Endothelial cell of umbilical vein (primary cell): Measurements from ENCODE around the gene MTA1.

Experiments used
- EZH2 ChIP-seq: IDR thresholded peaks from 2 replicates; pipeline ENCODE4 v1.6.1; 2012; ENCODE audit warnings: borderline replicate concordance, low read depth, mild to moderate bottlenecking, moderate library complexity, low read length, inconsistent platforms; ENCODE audit not compliant: severe bottlenecking
- FOS ChIP-seq: IDR thresholded peaks from 2 replicates; pipeline ENCODE4 v1.6.1; 2011; ENCODE audit warnings: mild to moderate bottlenecking, low read length, moderate library complexity, borderline replicate concordance; ENCODE audit not compliant: insufficient read depth
- JUN ChIP-seq: IDR thresholded peaks from 2 replicates; pipeline ENCODE4 v1.6.1; 2011; ENCODE audit warnings: borderline replicate concordance, low read depth; ENCODE audit not compliant: insufficient read length, insufficient read depth
- POLR2A ChIP-seq: IDR thresholded peaks from 2 replicates; pipeline ENCODE4 v1.6.1; 2012; ENCODE audit warnings: low read depth, mild to moderate bottlenecking, control low read depth, low read length
- POLR2AphosphoS5 ChIP-seq: IDR thresholded peaks from 2 replicates; pipeline ENCODE4 v1.6.1; 2012; ENCODE audit warnings: low read depth, mild to moderate bottlenecking, control low read depth, low read length, moderate library complexity; ENCODE audit not compliant: insufficient read depth
- TF ChIP-seq, protein P1 (sequence below), 2 donors: IDR thresholded peaks; 1 replicate in 1 of 2; 2 replicates in 1 of 2; pipeline ENCODE4 v1.5.1; 2011; ENCODE audit warnings: low read length in 2 of 2, mild to moderate bottlenecking in 2 of 2, moderate library complexity in 2 of 2, control low read depth in 1 of 2, inconsistent platforms in 1 of 2, low read depth in 1 of 2; ENCODE audit not compliant: insufficient read depth in 1 of 2; ENCODE audit errors: extremely low read depth in 1 of 2
- TF ChIP-seq, protein P2 (sequence below): IDR thresholded peaks from 2 replicates; pipeline ENCODE4 v1.6.1; 2011; ENCODE audit not compliant: insufficient read depth, insufficient read length

DNA sequence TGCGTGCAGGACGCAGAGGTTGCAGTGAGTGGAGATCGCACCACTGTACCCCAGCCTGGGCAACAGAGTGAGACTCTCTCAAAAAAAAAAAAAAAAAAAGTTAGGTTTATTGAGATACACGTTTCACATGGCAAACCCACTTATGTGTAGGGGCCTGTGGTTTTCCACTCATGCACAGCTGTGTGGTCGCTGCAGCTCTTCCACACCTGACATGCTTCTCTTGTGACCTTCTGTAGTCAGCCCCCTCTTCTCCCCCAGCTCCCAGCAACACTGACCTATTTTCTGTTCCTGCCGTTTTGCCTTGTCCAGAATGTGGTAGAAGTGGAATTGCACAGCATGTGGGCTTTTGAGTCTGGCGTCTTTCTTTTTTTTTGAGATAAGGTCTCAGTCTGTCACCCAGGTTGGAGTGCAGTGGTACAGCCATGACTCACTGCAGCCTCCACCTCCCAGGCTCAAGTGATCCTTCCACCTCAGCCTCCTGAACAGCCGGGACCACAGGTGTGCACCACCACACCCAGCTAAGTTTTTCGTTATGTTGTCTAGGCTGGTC, 8.4 kb downstream of the MTA1 start:
- TF ChIP-seq POLR2A (no peak), JUN (no peak), EZH2 (no peak), FOS (no peak), POLR2AphosphoS5 (no peak)
- TF ChIP-seq, protein P1, sequence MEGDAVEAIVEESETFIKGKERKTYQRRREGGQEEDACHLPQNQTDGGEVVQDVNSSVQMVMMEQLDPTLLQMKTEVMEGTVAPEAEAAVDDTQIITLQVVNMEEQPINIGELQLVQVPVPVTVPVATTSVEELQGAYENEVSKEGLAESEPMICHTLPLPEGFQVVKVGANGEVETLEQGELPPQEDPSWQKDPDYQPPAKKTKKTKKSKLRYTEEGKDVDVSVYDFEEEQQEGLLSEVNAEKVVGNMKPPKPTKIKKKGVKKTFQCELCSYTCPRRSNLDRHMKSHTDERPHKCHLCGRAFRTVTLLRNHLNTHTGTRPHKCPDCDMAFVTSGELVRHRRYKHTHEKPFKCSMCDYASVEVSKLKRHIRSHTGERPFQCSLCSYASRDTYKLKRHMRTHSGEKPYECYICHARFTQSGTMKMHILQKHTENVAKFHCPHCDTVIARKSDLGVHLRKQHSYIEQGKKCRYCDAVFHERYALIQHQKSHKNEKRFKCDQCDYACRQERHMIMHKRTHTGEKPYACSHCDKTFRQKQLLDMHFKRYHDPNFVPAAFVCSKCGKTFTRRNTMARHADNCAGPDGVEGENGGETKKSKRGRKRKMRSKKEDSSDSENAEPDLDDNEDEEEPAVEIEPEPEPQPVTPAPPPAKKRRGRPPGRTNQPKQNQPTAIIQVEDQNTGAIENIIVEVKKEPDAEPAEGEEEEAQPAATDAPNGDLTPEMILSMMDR (IDR thresholded peaks at IDR 0.05; ENCODE audit: extremely low read depth in 1 of 2, insufficient read depth in 1 of 2, low read depth in 1 of 2, low read length in 2 of 2): no peak
- TF ChIP-seq, protein P2, sequence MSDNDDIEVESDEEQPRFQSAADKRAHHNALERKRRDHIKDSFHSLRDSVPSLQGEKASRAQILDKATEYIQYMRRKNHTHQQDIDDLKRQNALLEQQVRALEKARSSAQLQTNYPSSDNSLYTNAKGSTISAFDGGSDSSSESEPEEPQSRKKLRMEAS: no peak
